GM23248 (cell line): ENCODE measurements around the gene SKAP1. TPM values are rescaled to one million over a fixed set of nuclear protein-coding genes. Genes with fewer than 3 reads are reported as not detected.

Experiments used
- DNase-seq: peaks from one replicate; pipeline ENCODE4 v3.0.0-alpha.2; 2015
- H2AFZ ChIP-seq: fragments of 200-600 bp; sonication (generic); 2 replicates; pipeline ENCODE4 v1.6.1; 2016; ENCODE audit warnings: antibody characterized with exemption
- H3F3A ChIP-seq: fragments of 200-600 bp; sonication (generic); 2 replicates; pipeline ENCODE4 v1.6.1; 2016; ENCODE audit warnings: mild to moderate bottlenecking, antibody characterized with exemption, mixed run types; ENCODE audit not compliant: insufficient read depth
- H3K27ac ChIP-seq: fragments of 200-600 bp; sonication (generic); 2 replicates; pipeline ENCODE4 v1.5.1; 2016; ENCODE audit warnings: mild to moderate bottlenecking
- H3K27me3 ChIP-seq: fragments of 200-600 bp; sonication (generic); replicated peaks from 2 replicates; pipeline ENCODE4 v1.6.1; 2016; ENCODE audit warnings: mild to moderate bottlenecking; ENCODE audit not compliant: insufficient read depth
- H3K36me3 ChIP-seq: fragments of 200-600 bp; sonication (generic); 2 replicates; pipeline ENCODE4 v1.6.1; 2016; ENCODE audit warnings: low read depth, mild to moderate bottlenecking
- H3K4me1 ChIP-seq: fragments of 200-600 bp; sonication (generic); 2 replicates; pipeline ENCODE4 v1.6.1; 2016; ENCODE audit warnings: mild to moderate bottlenecking; ENCODE audit not compliant: insufficient read depth
- H3K4me2 ChIP-seq: fragments of 200-600 bp; sonication (generic); one replicate; pipeline ENCODE4 v1.6.1; 2016; ENCODE audit warnings: mild to moderate bottlenecking; ENCODE audit not compliant: unreplicated experiment
- H3K4me3 ChIP-seq: fragments of 200-600 bp; sonication (generic); 2 replicates; pipeline ENCODE4 v1.5.1; 2016; ENCODE audit warnings: mild to moderate bottlenecking
- H3K79me2 ChIP-seq: fragments of 200-600 bp; sonication (generic); 2 replicates; pipeline ENCODE4 v1.6.1; 2016; ENCODE audit warnings: mild to moderate bottlenecking; ENCODE audit not compliant: insufficient read depth
- H3K9ac ChIP-seq: fragments of 200-600 bp; sonication (generic); 2 replicates; pipeline ENCODE4 v1.6.1; 2016; ENCODE audit warnings: mild to moderate bottlenecking
- H3K9me2 ChIP-seq: fragments of 200-600 bp; sonication (generic); 2 replicates; pipeline ENCODE4 v1.6.1; 2016; ENCODE audit warnings: mixed run types, mild to moderate bottlenecking, moderate library complexity; ENCODE audit not compliant: insufficient read depth
- H3K9me3 ChIP-seq: fragments of 200-600 bp; sonication (generic); one replicate; pipeline ENCODE4 v1.6.1; 2017; ENCODE audit warnings: low read depth
- H4K20me1 ChIP-seq: fragments of 200-600 bp; sonication (generic); 2 replicates; pipeline ENCODE4 v1.6.0; 2016; ENCODE audit not compliant: insufficient read depth
- EZH2 ChIP-seq: fragments of 200-600 bp; sonication (generic); IDR thresholded peaks from 2 replicates; pipeline ENCODE4 v1.6.1; 2018; ENCODE audit warnings: antibody characterized with exemption, mild to moderate bottlenecking; ENCODE audit not compliant: insufficient read depth, poor library complexity, severe bottlenecking
- EZH2phosphoT487 ChIP-seq: fragments of 200-600 bp; sonication (generic); IDR thresholded peaks from 2 replicates; pipeline ENCODE4 v1.6.1; 2018; ENCODE audit warnings: antibody characterized with exemption, moderate library complexity, mild to moderate bottlenecking, low read depth; ENCODE audit not compliant: insufficient read depth
- WGBS, 2 experiments: methylation state at CpG; one replicate each; pipeline ENCODE4 v1.1.6; 2015 to 2017; ENCODE audit warnings: low lambda C conversion rate in 2 of 2, low coverage in 1 of 2; ENCODE audit errors: missing lambda C conversion rate in 2 of 2; 5-methylcytosine and 5-hydroxymethylcytosine counted together
- in situ Hi-C: fragments of 300-500 bp; cut with MboI; formaldehyde crosslinking; loops from 2 replicates; pipeline ENCODE4 v1.15.0; 2020
- polyA plus RNA-seq: library from polyadenylated mRNA; unstranded; fragments of >200 nt; fragmentation: Nextera tagmentation; extraction: Ambion mirVana; gene quantifications from 2 replicates; pipeline ENCODE4 v1.2.1, GENCODE V29; 2016
- total RNA-seq: library from RNA; depleted of rRNA; stranded (reverse); fragments of >200 nt; shearing (Covaris generic); gene quantifications from 2 replicates; pipeline ENCODE4 v1.2.3, GENCODE V29; 2014

The SKAP1 gene
- total and polyA plus RNA-seq, 2 experiments from 2014 or later, result not detected

GRCh38 chr17:48234922-48235321 is 195.1 kb downstream of the SKAP1 start:
- no peaks in the 10 kb centered on the region for H3K9me3 ChIP-seq
- no peak overlapping the region for H3K4me2 ChIP-seq
- peaks cover 20% of the 10 kb centered on the region for H3K4me1 ChIP-seq
- no peaks in the 10 kb centered on the region for H3K79me2 ChIP-seq
- H3K27me3 ChIP-seq, result no peaks in the 10 kb centered on the region
- 96 to 99% methylated on average over 2 of the region's 2 CpGs for WGBS, 2 experiments
- DNase-seq, result no peak
- H3K9ac ChIP-seq, result no peak overlapping the region
- no peak overlapping the region for H2AFZ ChIP-seq
- no peak overlapping the region for H3K27ac ChIP-seq
- in situ Hi-C loops, result no loop called here
- H4K20me1 ChIP-seq, result no peaks in the 10 kb centered on the region
- H3K4me3 ChIP-seq, result no peak overlapping the region
- H3K9me2 ChIP-seq, result no peaks in the 10 kb centered on the region
- H3K36me3 ChIP-seq, result no peaks in the 10 kb centered on the region
- no peak for TF ChIP-seq EZH2phosphoT487
- no peak for TF ChIP-seq EZH2
- H3F3A ChIP-seq, result peaks cover 28% of the 10 kb centered on the region

- Histone ChIP-seq H3F3A (peaks cover 19% of the 10 kb centered on the region), H3K36me3 (no peaks in the 10 kb centered on the region), H4K20me1 (no peaks in the 10 kb centered on the region), H3K9me3 (no peaks in the 10 kb centered on the region), H3K27ac (no peak overlapping the region), H3K4me1 (peaks cover 11% of the 10 kb centered on the region), H2AFZ (no peak overlapping the region), H3K4me3 (no peak overlapping the region), H3K9me2 (no peaks in the 10 kb centered on the region), H3K27me3 (0 out of 2 replicates have a peak, but pooled peaks cover 10% of the 10 kb centered on the region), H3K79me2 (no peaks in the 10 kb centered on the region), H3K9ac (no peak overlapping the region), H3K4me2 (no peak overlapping the region)
- in situ Hi-C loops, result no loop called here
- 87% methylated on average over 8 of the region's 8 CpGs for WGBS, 2 experiments
- TF ChIP-seq EZH2 (no peak), EZH2phosphoT487 (no peak)
- no peak for DNase-seq
Observed at GRCh38 chr17:48231995-48232959, 197.7 kb downstream of the SKAP1 start.

DNA sequence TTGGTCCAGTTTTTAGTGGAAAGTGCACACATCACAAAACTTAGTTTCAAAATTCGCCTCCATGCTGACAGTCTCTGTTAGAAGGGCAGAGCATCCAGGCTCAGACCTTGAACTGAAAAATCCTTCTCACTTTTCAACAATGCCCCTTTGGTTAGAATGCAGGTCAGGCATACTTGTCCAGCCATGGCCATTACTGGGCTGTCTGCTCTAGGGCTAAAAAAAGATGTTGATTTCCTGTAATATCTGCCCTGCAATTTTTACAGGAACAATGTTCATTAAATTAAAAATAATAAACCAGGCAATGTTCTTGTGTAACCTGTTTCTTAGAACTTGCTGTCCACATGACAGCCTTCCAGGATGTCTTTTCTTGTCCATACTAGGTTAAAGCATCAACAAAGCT is 200.1 kb downstream of the SKAP1 start:
- TF ChIP-seq EZH2, result no peak
- no peak for TF ChIP-seq EZH2phosphoT487
- in situ Hi-C loops, result no loop called here
- Histone ChIP-seq H3K9me2 (no peaks in the 10 kb centered on the region), H2AFZ (no peak overlapping the region), H3K9ac (no peak overlapping the region), H3K4me3 (no peak overlapping the region), H3K27me3 (peaks cover 30% of the 10 kb centered on the region; the same call in 1 of the 2 replicates), H3K79me2 (no peaks in the 10 kb centered on the region), H3K36me3 (no peaks in the 10 kb centered on the region), H3K4me1 (no peaks in the 10 kb centered on the region), H3K4me2 (no peak overlapping the region), H4K20me1 (no peaks in the 10 kb centered on the region), H3K9me3 (no peaks in the 10 kb centered on the region), H3K27ac (no peak overlapping the region), H3F3A (no peaks in the 10 kb centered on the region)
- no peak for DNase-seq
- 77 to 80% methylated on average over 1 of the region's 1 CpG for WGBS, 2 experiments

DNA sequence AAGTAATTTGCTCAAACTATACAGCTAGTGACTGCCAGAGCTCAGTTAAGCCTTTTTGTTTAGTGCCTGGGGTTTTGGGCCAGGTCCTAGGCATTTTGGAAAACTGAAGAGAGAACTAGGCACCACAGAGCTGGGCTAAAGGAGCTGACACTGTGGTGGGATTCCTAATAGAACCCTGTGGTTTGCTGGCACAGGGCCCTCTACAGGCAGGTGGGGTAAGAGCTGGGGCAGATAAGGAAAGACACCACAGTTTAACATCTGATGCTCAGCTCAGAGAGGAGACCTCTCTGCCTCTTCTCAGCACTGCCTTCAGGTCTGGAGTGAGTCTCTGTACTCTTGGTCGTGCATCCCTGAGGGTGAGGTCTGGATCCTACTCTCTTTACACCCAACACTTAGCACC is 201.3 kb downstream of the SKAP1 start:
- no peak overlapping the region for H3K9ac ChIP-seq
- DNase-seq, result no peak
- peaks cover 30% of the 10 kb centered on the region; the same call in 1 of the 2 replicates for H3K27me3 ChIP-seq
- no peaks in the 10 kb centered on the region for H3K36me3 ChIP-seq
- no peak overlapping the region for H3K4me2 ChIP-seq
- H4K20me1 ChIP-seq, result no peaks in the 10 kb centered on the region
- H3K4me1 ChIP-seq, result no peaks in the 10 kb centered on the region
- H3K79me2 ChIP-seq, result no peaks in the 10 kb centered on the region
- no peaks in the 10 kb centered on the region for H3K9me3 ChIP-seq
- TF ChIP-seq EZH2, result no peak
- no peak for TF ChIP-seq EZH2phosphoT487
- 68 to 71% methylated on average over 1 of the region's 1 CpG for WGBS, 2 experiments
- H2AFZ ChIP-seq, result no peak overlapping the region
- in situ Hi-C loops, result no loop called here
- H3K9me2 ChIP-seq, result no peaks in the 10 kb centered on the region
- H3F3A ChIP-seq, result no peaks in the 10 kb centered on the region
- H3K27ac ChIP-seq, result no peak overlapping the region
- H3K4me3 ChIP-seq, result no peak overlapping the region
